H1 (cell line): ENCODE results near the gene FRS2. TPM values are rescaled to one million over a fixed set of nuclear protein-coding genes. Genes with fewer than 3 reads are reported as not detected.

Experiments used
- CTCF ChIA-PET: fragments of 300-600 bp; sonication (Branson Sonifier 250); formaldehyde crosslinking; loops from one replicate; lab custom pipeline; 2021; ENCODE audit not compliant: partially characterized antibody; lab: Charles Lee
- POLR2A ChIA-PET: fragments of 300-600 bp; sonication (Branson Sonifier 250); formaldehyde crosslinking; loops from one replicate; lab custom pipeline; 2021; ENCODE audit warnings: inconsistent platforms; ENCODE audit not compliant: partially characterized antibody; lab: Charles Lee
- DNase-seq, 2 experiments: peaks; one replicate each; pipeline versions ENCODE4 v3.0.0 to v3.0.0-alpha.2; 2010 to 2022; ENCODE audit warnings: low spot score in 2 of 2, low read depth in 1 of 2, mixed read lengths in 1 of 2
- FAIRE-seq: peaks from 2 replicates; lab custom pipeline; 2011; peaks lifted over from hg19 to GRCh38; lab: Jason Lieb, UNC
- H2AFZ ChIP-seq: 2 replicates; pipeline ENCODE4 v1.8.1; 2012; ENCODE audit warnings: low read length, inconsistent platforms
- H2AK5ac ChIP-seq: 2 replicates; pipeline ENCODE4 v1.6.1; 2013; ENCODE audit warnings: low read depth, low read length
- H2BK120ac ChIP-seq: replicated peaks from 2 replicates; pipeline ENCODE3; 2013; ENCODE audit warnings: low read depth, low read length, inconsistent platforms
- H2BK12ac ChIP-seq: 2 replicates; pipeline ENCODE4 v1.6.1; 2013; ENCODE audit warnings: low read depth, low read length
- H2BK15ac ChIP-seq: 2 replicates; pipeline ENCODE4 v1.6.1; 2013; ENCODE audit warnings: low read length
- H2BK20ac ChIP-seq: 2 replicates; pipeline ENCODE4 v1.6.1; 2013; ENCODE audit warnings: low read length
- H2BK5ac ChIP-seq: 2 replicates; pipeline ENCODE4 v1.6.1; 2013; ENCODE audit warnings: low read depth, low read length
- H3K14ac ChIP-seq: 2 replicates; pipeline ENCODE4 v1.6.1; 2013; ENCODE audit warnings: inconsistent platforms; ENCODE audit not compliant: insufficient read length
- H3K18ac ChIP-seq: 2 replicates; pipeline ENCODE4 v1.6.1; 2013; ENCODE audit warnings: low read length; ENCODE audit errors: extremely low read depth
- H3K23ac ChIP-seq: 2 replicates; pipeline ENCODE4 v1.6.1; 2013; ENCODE audit warnings: inconsistent platforms; ENCODE audit not compliant: insufficient read length
- H3K23me2 ChIP-seq: 2 replicates; pipeline ENCODE4 v1.6.1; 2013; ENCODE audit warnings: low read depth, low read length
- H3K27ac ChIP-seq: 2 replicates; pipeline ENCODE4 v1.6.1; 2011; ENCODE audit warnings: low read depth, low read length, inconsistent platforms
- H3K27me3 ChIP-seq, 4 experiments: replicated peaks in 1 of 4; 1 replicate in 1 of 4; 2 replicates in 3 of 4; pipeline versions ENCODE4 v1.6.1 to v1.8.1; 2011 to 2013; ENCODE audit warnings: low read length in 3 of 4, mild to moderate bottlenecking in 3 of 4, inconsistent platforms in 2 of 4, mixed read lengths in 2 of 4, moderate library complexity in 1 of 4; ENCODE audit not compliant: control insufficient read depth in 3 of 4, insufficient read depth in 3 of 4; ENCODE audit errors: extremely low read depth in 1 of 4
- H3K36me3 ChIP-seq, 4 experiments: 2 replicates each; pipeline versions ENCODE4 v1.6.1 to v1.8.1; 2011 to 2013; ENCODE audit warnings: mild to moderate bottlenecking in 4 of 4, low read length in 3 of 4, moderate library complexity in 2 of 4, control low read depth in 1 of 4, inconsistent platforms in 1 of 4; ENCODE audit not compliant: insufficient read depth in 4 of 4, control insufficient read depth in 2 of 4
- H3K4ac ChIP-seq: replicated peaks from 2 replicates; pipeline ENCODE3; 2013; ENCODE audit warnings: low read length, low read depth, mixed read lengths, inconsistent platforms; ENCODE audit not compliant: insufficient read length
- H3K4me1 ChIP-seq, 4 experiments: replicated peaks in 1 of 4; 1 replicate in 1 of 4; 2 replicates in 3 of 4; pipeline versions ENCODE4 v1.6.1 to v1.8.1; 2011 to 2013; ENCODE audit warnings: low read length in 3 of 4, inconsistent platforms in 2 of 4, mixed read lengths in 1 of 4; ENCODE audit not compliant: insufficient read depth in 4 of 4, control insufficient read depth in 3 of 4
- H3K4me2 ChIP-seq, 2 experiments: 2 replicates each; pipeline versions ENCODE4 v1.6.1 to v1.8.1; 2011 to 2013; ENCODE audit warnings: low read depth in 2 of 2, low read length in 2 of 2, control low read depth in 1 of 2, inconsistent platforms in 1 of 2, mild to moderate bottlenecking in 1 of 2; ENCODE audit not compliant: insufficient read depth in 1 of 2
- H3K4me3 ChIP-seq, 4 experiments: fragments of 200-600, 300-600 bp in 1 of 4; sonication (generic), shearing (Covaris generic), sonication (Bioruptor Twin) in 1 of 4; 2 replicates each; pipeline versions ENCODE4 v1.5.1 to v1.8.1; 2011 to 2016; ENCODE audit warnings: low read length in 4 of 4, low read depth in 3 of 4, control low read depth in 2 of 4, inconsistent platforms in 2 of 4, mild to moderate bottlenecking in 2 of 4, mixed read lengths in 1 of 4, moderate library complexity in 1 of 4; ENCODE audit not compliant: insufficient read depth in 2 of 4; ENCODE audit errors: extremely low read depth in 1 of 4
- H3K56ac ChIP-seq: replicated peaks from 2 replicates; pipeline ENCODE3; 2013; ENCODE audit warnings: low read depth, mild to moderate bottlenecking, mixed read lengths, low read length, inconsistent platforms; ENCODE audit not compliant: insufficient read length
- H3K79me1 ChIP-seq: 2 replicates; pipeline ENCODE4 v1.6.1; 2013; ENCODE audit warnings: low read depth, low read length, control low read depth
- H3K79me2 ChIP-seq, 2 experiments: 2 replicates each; pipeline versions ENCODE4 v1.6.1 to v1.8.1; 2012 to 2013; ENCODE audit warnings: low read length in 2 of 2, mild to moderate bottlenecking in 2 of 2, inconsistent platforms in 1 of 2; ENCODE audit not compliant: insufficient read depth in 2 of 2, control insufficient read depth in 1 of 2
- H3K9ac ChIP-seq, 4 experiments: replicated peaks in 1 of 4; 1 replicate in 1 of 4; 2 replicates in 3 of 4; pipeline versions ENCODE4 v1.6.1 to v1.8.1; 2011 to 2013; ENCODE audit warnings: low read depth in 3 of 4, low read length in 3 of 4, control low read depth in 2 of 4, mild to moderate bottlenecking in 2 of 4, moderate library complexity in 2 of 4, inconsistent platforms in 1 of 4; ENCODE audit errors: extremely low read depth in 1 of 4
- H3K9me3 ChIP-seq, 2 experiments: 2 replicates each; pipeline versions ENCODE4 v1.6.1 to v1.8.1; 2012 to 2013; ENCODE audit warnings: mild to moderate bottlenecking in 2 of 2, moderate library complexity in 2 of 2, control low read depth in 1 of 2, inconsistent platforms in 1 of 2, low read depth in 1 of 2, low read length in 1 of 2, mixed read lengths in 1 of 2; ENCODE audit not compliant: insufficient read depth in 2 of 2
- H4K20me1 ChIP-seq, 2 experiments: replicated peaks in 1 of 2; 2 replicates each; pipeline versions ENCODE3 to v1.8.1; 2011 to 2013; ENCODE audit warnings: inconsistent platforms in 2 of 2, low read length in 2 of 2, mild to moderate bottlenecking in 1 of 2; ENCODE audit not compliant: insufficient read depth in 2 of 2, control insufficient read depth in 1 of 2
- H4K5ac ChIP-seq: 2 replicates; pipeline ENCODE4 v1.6.1; 2013; ENCODE audit warnings: low read length, low read depth, mixed read lengths, inconsistent platforms; ENCODE audit not compliant: insufficient read length
- H4K8ac ChIP-seq: 2 replicates; pipeline ENCODE4 v1.8.0; 2013; ENCODE audit warnings: mild to moderate bottlenecking, moderate library complexity, low read length, inconsistent platforms; ENCODE audit not compliant: insufficient read depth; ENCODE audit errors: extremely low read depth
- H4K91ac ChIP-seq: replicated peaks from 2 replicates; pipeline ENCODE3; 2013; ENCODE audit warnings: low read length, mixed read lengths, inconsistent platforms; ENCODE audit not compliant: insufficient read length
- EGR1 ChIP-seq: IDR thresholded peaks from 2 replicates; pipeline ENCODE4 v1.6.1; 2011; ENCODE audit warnings: low read depth, low read length, borderline replicate concordance
- RBBP5 ChIP-seq: IDR thresholded peaks from 2 replicates; pipeline ENCODE4 v1.7.1; 2012; ENCODE audit warnings: low read depth, mild to moderate bottlenecking, inconsistent platforms, low read length, moderate library complexity, borderline replicate concordance
- SUZ12 ChIP-seq: fragments of 200-600 bp; sonication (generic); IDR thresholded peaks from 2 replicates; pipeline ENCODE4 v1.6.1; 2012; ENCODE audit warnings: mild to moderate bottlenecking, inconsistent platforms, low read length, moderate library complexity, mixed read lengths
- WGBS, 2 experiments: shearing (Covaris generic) in 1 of 2; methylation state at CpG; one replicate each; pipeline versions ENCODE4 v1.1.6 to v1.1.7; 2013 to 2015; ENCODE audit warnings: low lambda C conversion rate in 2 of 2, mixed read lengths in 2 of 2, inconsistent platforms in 1 of 2, low coverage in 1 of 2, missing lambda C conversion rate in 1 of 2; ENCODE audit not compliant: insufficient replicate concordance in 2 of 2, insufficient coverage in 1 of 2, insufficient read length in 1 of 2; ENCODE audit errors: extremely low coverage in 1 of 2, missing lambda C conversion rate in 1 of 2; 5-methylcytosine and 5-hydroxymethylcytosine counted together
- polyA plus RNA-seq, 7 experiments: library from polyadenylated mRNA; depleted of rRNA in 3 of 7; stranded (reverse) in 5 of 7; unstranded in 2 of 7; fragments of >200 nt in 5 of 7; fragments of 200-250 nt in 2 of 7; gene quantifications; 1 replicate in 5 of 7; 2 replicates in 1 of 7; 4 replicates in 1 of 7; pipeline versions ENCODE4 v1.2.1 to v1.2.3, GENCODE V29; 2011 to 2013; ENCODE audit warnings: missing spikeins in 2 of 7, mixed read lengths in 2 of 7
- total RNA-seq: library from RNA; stranded (reverse); fragmentation: NEBNext Ultra II Directional; extraction: Animal tissue kit (Norgen Biotek cat#: 25700); gene quantifications from 2 replicates; pipeline ENCODE4 v1.2.1, GENCODE V29; 2021

FRS2 gene
- total and polyA plus RNA-seq, 2 of the 8 experiments (the other 6 are each of a cell fraction or from before 2014, with no cell fraction given): 10.3 to 35.8 TPM

DNA sequence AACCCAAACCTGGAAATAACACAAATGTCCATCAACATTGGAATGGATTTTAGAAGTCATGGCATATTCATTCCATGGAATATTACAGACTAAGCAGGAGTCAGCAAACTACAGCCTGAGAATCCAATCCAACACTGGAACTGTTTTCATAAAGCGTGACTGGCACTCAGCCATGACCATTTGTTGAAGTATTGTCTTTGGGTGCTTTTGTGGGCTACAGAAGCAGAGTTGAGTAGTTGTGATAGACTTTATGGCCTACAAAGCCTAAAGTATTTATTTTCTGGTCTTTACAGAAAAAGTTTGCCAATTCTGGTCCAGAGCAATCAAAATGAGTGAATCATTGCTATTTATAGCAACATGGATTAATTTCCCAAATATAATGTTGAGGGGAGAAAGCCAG, 34.5 kb upstream of the FRS2 start:
- H3K4me1 ChIP-seq: 0 out of 7 replicates have a peak, but pooled peaks cover 0 to 3% (median 0%) of the 10 kb centered on the region in 4 experiments
- no peaks in the 10 kb centered on the region for H3K27me3 ChIP-seq
- no peak overlapping the region for H3K4ac ChIP-seq
- no peak overlapping the region for H4K8ac ChIP-seq
- WGBS, 2 experiments: 60% methylated on average over 1 of the region's 1 CpG; no CpG with 5 or more reads in 1 of the 2 experiments
- no peak overlapping the region for H4K5ac ChIP-seq
- H2BK12ac ChIP-seq: no peak overlapping the region
- H3K4me2 ChIP-seq: no peak overlapping the region
- no peak overlapping the region for H3K9ac ChIP-seq
- DNase-seq (no peak), FAIRE-seq (no peak)
- no peaks in the 10 kb centered on the region for H3K36me3 ChIP-seq
- H3K18ac ChIP-seq: no peak overlapping the region
- H3K79me2 ChIP-seq: no peaks in the 10 kb centered on the region
- no peak overlapping the region for H2BK20ac ChIP-seq
- no peak overlapping the region for H3K23ac ChIP-seq
- no peak overlapping the region for H2AFZ ChIP-seq
- H4K20me1 ChIP-seq: no peaks in the 10 kb centered on the region
- no peak overlapping the region for H3K4me3 ChIP-seq
- no peak overlapping the region for H3K14ac ChIP-seq
- no peaks in the 10 kb centered on the region for H3K9me3 ChIP-seq
- H2AK5ac ChIP-seq: no peak overlapping the region
- no peak overlapping the region for H3K56ac ChIP-seq
- H3K79me1 ChIP-seq: no peaks in the 10 kb centered on the region
- ChIA-PET POLR2A (no interaction called here), CTCF (no interaction called here)
- H4K91ac ChIP-seq: no peak overlapping the region
- H2BK5ac ChIP-seq: no peak overlapping the region
- H2BK15ac ChIP-seq: no peak overlapping the region
- peaks cover 2% of the 10 kb centered on the region; the same call in 1 of the 2 replicates for H3K23me2 ChIP-seq
- TF ChIP-seq RBBP5 (no peak), EGR1 (no peak), SUZ12 (no peak)
- no peak overlapping the region for H3K27ac ChIP-seq
- no peak overlapping the region for H2BK120ac ChIP-seq
